ENCODE results near the gene CPE.
"Not testable (repeated sequence)": the region's sequence is repeated elsewhere in the genome, so short reads cannot be mapped to it uniquely, and the experiment has no call there.

CPE gene

DNA sequence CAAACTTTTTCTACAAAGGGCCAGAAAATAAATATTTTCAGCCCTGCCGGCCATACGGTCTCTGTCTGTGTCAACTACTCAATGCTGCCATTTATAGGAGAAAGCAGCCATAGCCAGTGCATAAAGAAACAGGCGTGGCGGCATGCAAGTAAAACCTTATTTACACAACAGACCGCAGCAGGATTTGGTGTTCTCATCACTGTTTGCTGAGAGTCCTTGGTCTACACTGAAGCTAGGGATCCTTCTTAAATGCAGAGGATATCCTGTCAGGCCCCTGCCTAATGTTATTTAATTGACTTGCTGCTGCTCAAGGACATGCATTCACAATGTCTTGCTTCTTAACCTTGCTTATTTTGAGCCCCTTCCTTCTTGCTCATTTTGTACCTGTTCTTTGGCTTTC is 54.7 kb downstream of the CPE start:
- Histone ChIP-seq H3K27ac (ENCODE audit: low read length) (no peak overlapping the region), H3K4me1 (ENCODE audit: control insufficient read depth, insufficient read depth, low read length) (peaks cover 1% of the 10 kb centered on the region; the same call in 1 of the 2 replicates), H3K36me3 (ENCODE audit: control insufficient read depth, insufficient read depth, low read length) (no peaks in the 10 kb centered on the region), H3K9me3 (ENCODE audit: control insufficient read depth, insufficient read depth, low read length) (no peaks in the 10 kb centered on the region), H3K4me3 (ENCODE audit: low read length) (no peak overlapping the region), H3K27me3 (ENCODE audit: control insufficient read depth, insufficient read depth, low read length) (no peaks in the 10 kb centered on the region)
- no peak for DNase-seq (ENCODE audit: low read depth, low spot score)
- WGBS (ENCODE audit: insufficient coverage, insufficient read length) = no CpG with 5 or more reads among the region's 5 CpGs

DNA sequence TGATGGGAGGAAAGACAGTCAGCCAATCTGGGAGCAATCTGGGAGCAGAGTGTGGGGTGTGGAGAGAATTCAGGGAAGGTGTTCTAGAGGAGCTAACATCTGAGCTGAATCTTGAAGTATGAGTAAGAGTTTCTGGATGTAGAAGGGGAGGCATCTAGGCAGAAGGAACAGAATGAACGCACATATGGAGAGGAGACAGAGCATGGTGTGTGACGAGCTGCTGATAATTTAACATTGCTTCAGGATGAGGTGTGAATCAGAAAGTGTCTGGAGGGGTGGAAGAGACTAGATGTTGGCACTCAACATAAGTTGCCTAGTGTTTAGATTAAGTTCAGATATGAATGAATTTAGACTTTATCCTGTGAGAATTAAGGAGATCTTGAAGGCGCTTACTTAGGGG is 58.9 kb downstream of the CPE start:
- Histone ChIP-seq H3K9me3 (ENCODE audit: control insufficient read depth, insufficient read depth, low read length) (no peaks in the 10 kb centered on the region), H3K27ac (ENCODE audit: low read length) (no peak overlapping the region), H3K27me3 (ENCODE audit: control insufficient read depth, insufficient read depth, low read length) (no peaks in the 10 kb centered on the region), H3K4me1 (ENCODE audit: control insufficient read depth, insufficient read depth, low read length) (peaks cover 1% of the 10 kb centered on the region; the same call in 1 of the 2 replicates), H3K4me3 (ENCODE audit: low read length) (no peak overlapping the region), H3K36me3 (ENCODE audit: control insufficient read depth, insufficient read depth, low read length) (no peaks in the 10 kb centered on the region)
- no CpG with 5 or more reads among the region's 3 CpGs for WGBS (ENCODE audit: insufficient coverage, insufficient read length)
- DNase-seq (ENCODE audit: low read depth, low spot score) = no peak

DNA sequence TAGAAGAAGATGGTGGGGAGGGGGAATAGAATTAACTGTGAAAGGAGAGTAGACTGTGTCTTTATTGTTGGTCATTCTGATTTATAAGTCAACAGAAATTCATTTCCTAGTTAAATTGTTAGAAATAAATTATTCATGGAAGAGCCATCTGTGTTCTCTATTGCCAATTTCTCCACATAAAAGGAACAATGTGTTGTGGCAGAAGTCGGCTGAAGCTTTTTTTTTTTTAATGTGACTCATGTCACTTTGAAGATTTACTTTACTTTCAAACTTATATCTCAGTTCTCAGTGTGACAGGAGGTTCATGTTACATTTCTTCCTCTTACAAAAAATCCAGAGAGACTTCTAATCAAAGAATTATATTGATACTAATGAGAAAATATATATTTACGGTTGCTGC is 60.5 kb downstream of the CPE start:
- H3K4me3 ChIP-seq (ENCODE audit: low read length) = no peak overlapping the region
- WGBS (ENCODE audit: insufficient coverage, insufficient read length) = no CpG with 5 or more reads among the region's 2 CpGs
- no peaks in the 10 kb centered on the region for H3K9me3 ChIP-seq (ENCODE audit: control insufficient read depth, insufficient read depth, low read length)
- no peak overlapping the region for H3K27ac ChIP-seq (ENCODE audit: low read length)
- DNase-seq (ENCODE audit: low read depth, low spot score) = no peak
- H3K4me1 ChIP-seq (ENCODE audit: control insufficient read depth, insufficient read depth, low read length) = peaks cover 1% of the 10 kb centered on the region; the same call in 1 of the 2 replicates
- H3K36me3 ChIP-seq (ENCODE audit: control insufficient read depth, insufficient read depth, low read length) = no peaks in the 10 kb centered on the region
- no peaks in the 10 kb centered on the region for H3K27me3 ChIP-seq (ENCODE audit: control insufficient read depth, insufficient read depth, low read length)

DNA sequence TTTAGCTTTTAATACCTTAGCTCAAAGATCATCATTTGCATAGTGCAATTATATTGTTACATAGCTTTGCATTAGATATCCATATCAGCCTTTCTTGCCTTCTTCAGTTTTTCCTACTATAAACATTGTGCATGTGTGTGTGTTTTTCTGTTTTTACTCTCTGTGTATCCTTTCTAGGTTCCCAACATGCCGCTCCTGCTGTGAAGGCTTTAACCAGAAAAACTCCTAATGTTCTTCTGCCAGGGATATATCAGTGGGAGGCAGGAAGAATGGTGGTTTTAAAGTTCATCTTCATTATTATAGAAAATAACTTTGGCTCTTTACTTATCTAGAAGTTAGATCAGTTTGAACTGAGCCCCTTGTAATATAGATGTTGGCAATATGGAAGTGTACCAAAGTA is 61.2 kb downstream of the CPE start:
- Histone ChIP-seq H3K27me3 (ENCODE audit: control insufficient read depth, insufficient read depth, low read length) (no peaks in the 10 kb centered on the region), H3K4me1 (ENCODE audit: control insufficient read depth, insufficient read depth, low read length) (no peaks in the 10 kb centered on the region), H3K4me3 (ENCODE audit: low read length) (no peak overlapping the region), H3K36me3 (ENCODE audit: control insufficient read depth, insufficient read depth, low read length) (no peaks in the 10 kb centered on the region), H3K9me3 (ENCODE audit: control insufficient read depth, insufficient read depth, low read length) (no peaks in the 10 kb centered on the region), H3K27ac (ENCODE audit: low read length) (no peak overlapping the region)
- no CpG with 5 or more reads among the region's 1 CpG for WGBS (ENCODE audit: insufficient coverage, insufficient read length)
- no peak for DNase-seq (ENCODE audit: low read depth, low spot score)

DNA sequence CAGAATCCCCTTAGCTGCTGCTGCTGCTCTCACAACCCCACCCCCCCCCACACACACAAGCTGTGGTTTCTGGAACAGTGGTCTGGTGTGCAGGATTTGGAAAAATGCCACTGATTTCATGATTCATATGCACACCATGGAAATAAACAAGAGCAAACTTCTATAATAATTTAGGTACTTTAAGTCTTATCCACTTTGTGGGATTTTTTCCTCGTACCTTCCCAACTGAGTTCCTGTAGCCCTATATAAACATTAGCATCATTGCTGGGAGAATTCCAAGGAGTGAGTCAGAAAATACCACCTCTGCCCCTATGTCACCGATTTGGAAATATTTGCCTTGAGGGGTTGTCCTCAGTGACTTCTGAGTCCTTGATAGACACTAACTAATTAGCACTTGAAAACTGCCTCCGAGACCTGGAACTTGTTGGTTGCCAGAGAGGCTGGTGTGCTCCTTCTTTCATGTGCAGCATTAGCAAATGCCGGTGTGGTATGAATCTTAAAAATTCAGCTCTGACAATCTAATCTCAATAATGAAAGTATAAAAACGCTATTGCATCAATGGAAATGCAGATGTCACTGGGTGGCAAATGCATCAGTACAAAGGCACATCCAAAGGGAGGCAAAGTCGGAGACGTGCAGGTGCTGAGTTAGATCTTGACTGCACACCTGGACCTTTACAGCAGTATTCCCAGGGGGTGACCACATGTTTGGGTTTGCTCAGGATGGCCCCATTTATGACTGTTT is 61.8 kb downstream of the CPE start:
- DNase-seq (ENCODE audit: low read depth, low spot score) = no peak
- Histone ChIP-seq H3K27ac (ENCODE audit: low read length) (no peak overlapping the region), H3K4me3 (ENCODE audit: low read length) (no peak overlapping the region), H3K9me3 (ENCODE audit: control insufficient read depth, insufficient read depth, low read length) (no peaks in the 10 kb centered on the region), H3K4me1 (ENCODE audit: control insufficient read depth, insufficient read depth, low read length) (no peaks in the 10 kb centered on the region), H3K27me3 (ENCODE audit: control insufficient read depth, insufficient read depth, low read length) (no peaks in the 10 kb centered on the region), H3K36me3 (ENCODE audit: control insufficient read depth, insufficient read depth, low read length) (no peaks in the 10 kb centered on the region)
- WGBS (ENCODE audit: insufficient coverage, insufficient read length) = no CpG with 5 or more reads among the region's 7 CpGs

DNA sequence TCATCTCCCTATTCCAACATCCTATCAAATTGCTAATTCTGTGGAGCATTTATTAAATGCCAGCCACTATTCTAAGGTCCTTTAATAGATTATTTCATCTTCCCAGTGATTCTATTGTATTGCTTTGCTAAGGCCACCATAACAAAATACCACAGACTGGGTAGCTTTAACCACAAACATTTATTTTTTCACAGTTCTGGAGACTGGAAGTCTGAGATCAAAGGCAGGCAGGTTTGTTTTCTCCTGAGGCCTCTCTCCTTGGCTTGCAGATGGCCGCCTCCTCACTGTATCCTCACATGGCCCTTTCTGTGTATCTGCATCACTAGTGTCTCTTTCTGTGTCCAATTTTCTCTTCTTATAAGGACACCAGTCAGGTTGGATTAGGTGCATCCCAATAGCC is 64.5 kb downstream of the CPE start:
- Histone ChIP-seq H3K4me3 (ENCODE audit: low read length) (no peak overlapping the region), H3K4me1 (ENCODE audit: control insufficient read depth, insufficient read depth, low read length) (no peaks in the 10 kb centered on the region), H3K36me3 (ENCODE audit: control insufficient read depth, insufficient read depth, low read length) (no peaks in the 10 kb centered on the region), H3K27ac (ENCODE audit: low read length) (no peak overlapping the region), H3K9me3 (ENCODE audit: control insufficient read depth, insufficient read depth, low read length) (no peaks in the 10 kb centered on the region), H3K27me3 (ENCODE audit: control insufficient read depth, insufficient read depth, low read length) (no peaks in the 10 kb centered on the region)
- no CpG with 5 or more reads among the region's 1 CpG for WGBS (ENCODE audit: insufficient coverage, insufficient read length)
- DNase-seq (ENCODE audit: low read depth, low spot score) = no peak

DNA sequence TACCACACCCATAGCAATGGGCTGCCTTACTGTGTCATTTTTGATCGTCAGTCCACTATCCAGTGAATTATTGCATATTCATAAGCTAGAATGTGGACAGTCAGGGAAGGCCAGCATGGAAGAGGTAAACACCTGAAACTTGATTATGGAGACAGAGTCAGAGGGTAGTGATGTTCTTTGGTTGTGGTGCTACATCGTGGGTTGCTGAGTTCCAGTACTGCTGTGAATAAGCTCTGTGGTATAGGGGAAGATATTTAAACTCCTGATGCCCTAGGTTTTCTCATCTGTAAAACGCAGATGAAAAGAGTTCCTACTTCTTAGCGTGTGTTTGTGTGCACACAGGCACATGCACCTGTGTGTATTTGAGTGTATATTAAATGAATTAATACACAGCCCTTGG is 69.9 kb downstream of the CPE start:
- Histone ChIP-seq H3K4me3 (ENCODE audit: low read length) (no peak overlapping the region), H3K27ac (ENCODE audit: low read length) (no peak overlapping the region), H3K27me3 (ENCODE audit: control insufficient read depth, insufficient read depth, low read length) (no peaks in the 10 kb centered on the region), H3K9me3 (ENCODE audit: control insufficient read depth, insufficient read depth, low read length) (no peaks in the 10 kb centered on the region), H3K36me3 (ENCODE audit: control insufficient read depth, insufficient read depth, low read length) (no peaks in the 10 kb centered on the region), H3K4me1 (ENCODE audit: control insufficient read depth, insufficient read depth, low read length) (no peaks in the 10 kb centered on the region)
- WGBS (ENCODE audit: insufficient coverage, insufficient read length) = no CpG with 5 or more reads among the region's 4 CpGs
- no peak for DNase-seq (ENCODE audit: low read depth, low spot score)

DNA sequence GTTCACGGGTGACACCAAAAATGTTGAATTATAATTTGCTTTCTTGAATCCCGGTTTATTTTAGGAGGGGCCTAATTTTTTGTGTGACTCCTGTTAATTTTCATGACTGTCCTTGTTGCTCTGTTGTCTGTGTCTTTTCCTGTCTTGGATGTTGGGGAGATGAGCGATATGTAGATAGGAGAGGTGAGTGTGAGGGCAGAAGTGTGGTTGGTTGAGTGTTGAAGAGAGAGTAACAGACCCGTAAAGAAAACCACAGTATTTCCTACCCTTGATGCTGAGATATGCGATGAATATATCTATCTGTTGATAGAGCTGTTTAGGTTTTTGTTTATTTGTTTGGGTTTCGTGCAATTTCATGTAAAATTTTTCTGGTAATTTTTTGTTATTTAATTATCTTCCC is 70.5 kb downstream of the CPE start:
- no peak for DNase-seq (ENCODE audit: low read depth, low spot score)
- no peaks in the 10 kb centered on the region for H3K27me3 ChIP-seq (ENCODE audit: control insufficient read depth, insufficient read depth, low read length)
- no peaks in the 10 kb centered on the region for H3K4me1 ChIP-seq (ENCODE audit: control insufficient read depth, insufficient read depth, low read length)
- H3K9me3 ChIP-seq (ENCODE audit: control insufficient read depth, insufficient read depth, low read length) = no peaks in the 10 kb centered on the region
- no peak overlapping the region for H3K4me3 ChIP-seq (ENCODE audit: low read length)
- no peak overlapping the region for H3K27ac ChIP-seq (ENCODE audit: low read length)
- 100% methylated on average over 2 of the region's 6 CpGs for WGBS (ENCODE audit: insufficient coverage, insufficient read length)
- H3K36me3 ChIP-seq (ENCODE audit: control insufficient read depth, insufficient read depth, low read length) = no peaks in the 10 kb centered on the region

DNA sequence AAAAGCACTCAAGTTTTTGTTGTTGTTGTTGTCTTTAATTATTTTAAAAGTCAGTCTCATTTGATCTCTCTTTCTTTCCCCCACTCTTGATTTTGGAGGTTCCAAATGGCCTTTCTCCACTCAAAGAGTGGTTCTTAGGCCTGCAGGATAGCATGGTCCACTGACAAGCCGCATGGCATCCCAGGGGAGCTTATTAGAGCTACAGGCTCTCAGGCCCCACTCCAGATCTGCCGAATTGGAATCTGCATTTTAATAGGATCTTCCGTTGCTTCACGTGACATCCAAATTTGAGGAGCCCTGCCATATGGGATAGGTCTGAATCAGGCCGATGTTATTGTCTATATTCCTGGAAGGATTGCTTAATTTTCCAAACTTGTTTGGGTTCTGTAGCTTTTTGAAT is 72.1 kb downstream of the CPE start:
- Histone ChIP-seq H3K27ac (ENCODE audit: low read length) (no peak overlapping the region), H3K9me3 (ENCODE audit: control insufficient read depth, insufficient read depth, low read length) (no peaks in the 10 kb centered on the region), H3K4me3 (ENCODE audit: low read length) (no peak overlapping the region), H3K4me1 (ENCODE audit: control insufficient read depth, insufficient read depth, low read length) (no peaks in the 10 kb centered on the region), H3K27me3 (ENCODE audit: control insufficient read depth, insufficient read depth, low read length) (no peaks in the 10 kb centered on the region), H3K36me3 (ENCODE audit: control insufficient read depth, insufficient read depth, low read length) (no peaks in the 10 kb centered on the region)
- DNase-seq (ENCODE audit: low read depth, low spot score) = no peak
- WGBS (ENCODE audit: insufficient coverage, insufficient read length) = no CpG with 5 or more reads among the region's 5 CpGs

DNA sequence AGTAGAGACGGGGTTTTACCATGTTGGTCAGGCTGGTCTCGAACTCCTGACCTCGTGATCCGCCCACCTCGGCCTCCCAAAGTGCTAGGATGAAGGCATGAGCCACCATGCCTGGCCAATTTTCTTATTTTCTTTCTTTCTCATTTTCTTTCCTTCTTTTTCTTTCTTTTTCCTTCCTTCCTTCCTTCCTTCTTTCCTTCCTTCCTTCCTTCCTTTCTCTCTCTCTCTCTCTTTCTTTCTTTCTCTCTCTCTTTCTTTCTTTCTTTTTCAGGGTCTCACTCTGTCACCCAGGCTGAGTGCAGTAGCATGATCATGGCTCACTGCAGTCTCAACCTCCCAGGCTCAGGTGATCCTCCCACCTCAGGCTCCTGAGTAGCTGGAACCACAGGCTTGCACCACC is 74.3 kb downstream of the CPE start:
- not testable (repeated sequence) for H3K4me1 ChIP-seq (ENCODE audit: control insufficient read depth, insufficient read depth, low read length); H3K9me3 ChIP-seq (ENCODE audit: control insufficient read depth, insufficient read depth, low read length); DNase-seq (ENCODE audit: low read depth, low spot score); H3K27me3 ChIP-seq (ENCODE audit: control insufficient read depth, insufficient read depth, low read length); H3K4me3 ChIP-seq (ENCODE audit: low read length); H3K36me3 ChIP-seq (ENCODE audit: control insufficient read depth, insufficient read depth, low read length); H3K27ac ChIP-seq (ENCODE audit: low read length)
- no CpG with 5 or more reads among the region's 5 CpGs for WGBS (ENCODE audit: insufficient coverage, insufficient read length)

DNA sequence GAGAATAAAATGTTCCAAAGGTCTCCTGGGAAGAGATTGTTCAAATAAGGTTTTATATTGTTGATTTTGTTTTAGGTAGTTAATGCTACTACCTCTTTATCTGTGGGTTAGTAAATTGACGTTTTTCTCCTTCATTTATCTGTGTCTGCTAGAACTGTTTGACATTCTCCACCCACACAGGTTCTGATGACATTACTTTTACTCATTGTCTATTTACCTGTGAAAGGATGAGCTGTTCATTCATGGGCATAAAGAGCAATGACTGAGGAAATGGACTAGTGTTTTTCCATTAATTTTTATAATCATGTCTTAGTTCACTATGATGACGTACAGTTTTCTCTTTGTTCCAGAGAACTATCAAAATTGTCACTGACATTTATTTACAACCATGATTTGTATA is 75.6 kb downstream of the CPE start:
- Histone ChIP-seq H3K27me3 (ENCODE audit: control insufficient read depth, insufficient read depth, low read length) (no peaks in the 10 kb centered on the region), H3K36me3 (ENCODE audit: control insufficient read depth, insufficient read depth, low read length) (no peaks in the 10 kb centered on the region), H3K27ac (ENCODE audit: low read length) (no peak overlapping the region), H3K4me3 (ENCODE audit: low read length) (no peak overlapping the region), H3K4me1 (ENCODE audit: control insufficient read depth, insufficient read depth, low read length) (no peaks in the 10 kb centered on the region), H3K9me3 (ENCODE audit: control insufficient read depth, insufficient read depth, low read length) (no peaks in the 10 kb centered on the region)
- no CpG with 5 or more reads among the region's 2 CpGs for WGBS (ENCODE audit: insufficient coverage, insufficient read length)
- DNase-seq (ENCODE audit: low read depth, low spot score) = no peak
